GM12892 (cell line): Measurements from ENCODE around the gene TUBB1.

ENCODE experiments used
- POLR2A ChIP-seq: IDR thresholded peaks from 2 replicates; pipeline ENCODE4 v1.6.1; 2011; ENCODE audit warnings: low read depth, low read length, control low read depth
- POLR2AphosphoS5 ChIP-seq: IDR thresholded peaks from 2 replicates; pipeline ENCODE4 v1.6.1; 2011; ENCODE audit warnings: low read depth, low read length, control low read depth

- TF ChIP-seq POLR2AphosphoS5 = no peak
- no peak for TF ChIP-seq POLR2A
Measured at GRCh38 chr20:59062081-59062480, 42.9 kb downstream of the TUBB1 start.
